ENCODE measurements around the gene NENF. TPM values are rescaled to one million over a fixed set of nuclear protein-coding genes. Genes with fewer than 3 reads are reported as not detected.

NENF gene
- total and polyA plus RNA-seq, 10 of the 15 experiments (the other 5 are each of a cell fraction or from before 2014, with no cell fraction given), result 5.1 to 83.4 (median 42.7) TPM

GRCh38 chr1:212423879-212424278 is 8.8 kb upstream of the NENF start:
- no TSS peak for BruUV-seq (replicated peaks)
- no peak for DNase-seq (ENCODE audit: low read depth, low spot score)
- Histone ChIP-seq H3K4me2 (ENCODE audit: control insufficient read depth, insufficient read depth) (no peak overlapping the region), H2AFZ (ENCODE audit: control insufficient read depth, low read depth, low read length) (no peak overlapping the region), H3K4me1 (ENCODE audit: control insufficient read depth, insufficient read depth, low read length) (no peaks in the 10 kb centered on the region), H3K4me3 (no peak overlapping the region), H3K9ac (ENCODE audit: control insufficient read depth, insufficient read depth, low read length) (no peak overlapping the region), H3K27ac (ENCODE audit: control insufficient read depth, insufficient read depth) (no peak overlapping the region), H3K36me3 (ENCODE audit: control insufficient read depth in 2 of 2, insufficient read depth in 2 of 2, low read length in 1 of 2) (no peaks in the 10 kb centered on the region), H3K9me3 (replicated peaks; ENCODE audit: control insufficient read depth, insufficient read depth, low read length) (no peaks in the 10 kb centered on the region), H3K79me2 (ENCODE audit: control insufficient read depth, insufficient read depth, low read length) (no peaks in the 10 kb centered on the region), H4K20me1 (ENCODE audit: control insufficient read depth, insufficient read depth) (no peaks in the 10 kb centered on the region), H3K27me3 (replicated peaks in 1 of 2; ENCODE audit: control insufficient read depth in 2 of 2, insufficient read depth in 2 of 2, low read length in 1 of 2) (no peaks in the 10 kb centered on the region)
- CTCF ChIA-PET, result interaction anchor here (1.2 kb wide), 1 partner anchor 353 kb away, joined by 3 read pairs; no protein-coding TSS in a partner anchor
- intact Hi-C loops (cut with micrococcal nuclease; ENCODE audit: unreplicated experiment), result no loop called here
- no peak for FAIRE-seq
- WGBS (ENCODE audit: insufficient coverage, insufficient replicate concordance, low lambda C conversion rate, missing lambda C conversion rate), result 19% methylated on average over 3 of the region's 3 CpGs
- TF ChIP-seq NR2C2 (IDR thresholded peaks at IDR 0.05; ENCODE audit: borderline replicate concordance, control insufficient read depth, insufficient read length, low read depth) (no peak), MYC (IDR thresholded peaks at IDR 0.05; ENCODE audit: insufficient read depth, insufficient read length, insufficient replicate concordance, low read length, severe bottlenecking) (no peak), SPI1 (IDR thresholded peaks at IDR 0.05; ENCODE audit: borderline replicate concordance, insufficient read depth, low read depth, low read length) (no peak), POLR2AphosphoS5 (IDR thresholded peaks at IDR 0.05; ENCODE audit: low read length) (no peak), BACH1 (IDR thresholded peaks at IDR 0.05; ENCODE audit: borderline replicate concordance) (no peak), BHLHE40 (IDR thresholded peaks at IDR 0.05; ENCODE audit: borderline replicate concordance in 1 of 2, low read depth in 2 of 2, low read length in 1 of 2) (no peak), BCLAF1 (IDR thresholded peaks at IDR 0.05) (no peak)
- SMC1A ChIA-PET (ENCODE audit: uncharacterized antibody, unreplicated experiment), result interaction anchor here (0.9 to 1.2 kb wide), 2 partner anchors 9 to 32 kb away, joined by 3 to 4 read pairs; no protein-coding TSS in a partner anchor
- POLR2A ChIA-PET, result no interaction called here
- RAD21 ChIA-PET (ENCODE audit: unreplicated experiment), result no interaction called here
- in situ Hi-C loops (cut with MboI), result no loop called here
- ATAC-seq, result no peak

Measured in GM12878 (cell line).